GM12873 (cell line): ENCODE data around the gene CAPRIN1.

Experiments used
- CTCF ChIP-seq: IDR thresholded peaks from 2 replicates; pipeline ENCODE4 v1.5.1; 2012; ENCODE audit warnings: low read depth, mild to moderate bottlenecking, moderate library complexity, low read length, control low read depth; ENCODE audit not compliant: insufficient read depth; ENCODE audit errors: missing control alignments

Gene CAPRIN1

DNA sequence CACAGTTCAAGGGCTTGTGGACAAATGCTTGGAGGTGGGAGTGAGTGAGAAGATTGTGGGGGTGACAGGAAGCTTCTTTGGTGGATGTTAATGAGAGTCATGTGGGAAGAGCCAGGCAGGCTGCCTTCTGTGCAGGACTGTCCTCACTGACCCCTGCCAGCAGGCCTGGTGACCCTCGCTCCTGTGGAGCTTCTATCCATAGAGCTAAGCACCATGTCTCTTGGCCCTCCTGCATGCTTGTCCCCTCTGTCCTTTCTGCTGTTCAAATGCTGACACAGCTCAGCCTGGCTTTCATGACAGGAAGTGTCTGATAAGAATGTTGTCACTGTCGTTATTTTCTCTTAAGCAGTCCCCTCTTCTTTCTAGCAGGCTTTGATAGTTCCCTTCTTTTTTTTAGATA, 91.5 kb downstream of the CAPRIN1 start:
- no peak for TF ChIP-seq CTCF

- no peak for TF ChIP-seq CTCF
Measured at GRCh38 chr11:34145073-34145472, 93.5 kb downstream of the CAPRIN1 start.

DNA sequence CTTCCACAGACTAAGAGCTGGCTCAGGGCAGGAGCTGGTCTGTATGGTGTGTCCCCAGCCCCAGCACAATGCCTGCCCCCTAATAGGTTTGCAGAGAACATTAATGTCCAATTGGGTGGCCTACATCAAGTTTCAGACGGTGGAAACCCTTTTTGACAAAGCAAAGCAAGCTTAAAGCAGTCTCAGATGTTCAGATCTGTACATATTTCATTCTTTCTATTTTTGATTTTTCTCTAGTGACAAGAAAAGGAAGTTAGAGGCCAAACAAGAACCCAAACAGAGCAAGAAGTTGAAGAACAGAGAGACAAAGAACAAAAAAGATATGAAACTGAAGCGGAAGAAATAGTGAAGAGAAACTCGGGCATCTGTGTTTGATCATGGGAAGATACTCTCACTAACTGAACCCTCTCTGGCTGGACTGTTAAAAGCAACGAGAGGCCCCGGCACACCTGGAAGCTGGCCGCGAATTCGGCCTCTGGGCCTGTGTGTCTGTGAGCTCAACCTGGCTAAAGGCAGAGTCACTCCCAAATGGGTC, 94.4 kb downstream of the CAPRIN1 start:
- no peak for TF ChIP-seq CTCF

DNA sequence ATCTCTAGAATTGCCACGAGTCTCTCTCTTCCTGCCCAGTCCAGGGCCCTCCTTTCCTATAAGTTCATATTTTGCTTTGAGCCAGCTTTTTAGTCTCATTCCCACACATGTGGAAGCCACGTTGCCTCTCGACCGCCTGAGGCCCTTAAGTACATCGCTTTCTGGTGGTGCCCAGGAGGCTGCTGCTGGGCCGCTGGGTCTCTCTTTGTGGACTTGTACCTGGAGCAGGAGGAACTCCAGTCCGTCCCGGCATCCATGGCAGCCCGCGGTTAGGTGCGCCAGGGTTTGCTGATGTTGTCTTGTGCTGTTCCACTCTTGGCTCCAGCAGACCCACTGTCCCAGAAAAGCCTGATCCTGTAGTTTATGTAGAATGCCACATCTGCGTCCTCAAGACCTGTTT, 94.9 kb downstream of the CAPRIN1 start:
- TF ChIP-seq CTCF = no peak

DNA sequence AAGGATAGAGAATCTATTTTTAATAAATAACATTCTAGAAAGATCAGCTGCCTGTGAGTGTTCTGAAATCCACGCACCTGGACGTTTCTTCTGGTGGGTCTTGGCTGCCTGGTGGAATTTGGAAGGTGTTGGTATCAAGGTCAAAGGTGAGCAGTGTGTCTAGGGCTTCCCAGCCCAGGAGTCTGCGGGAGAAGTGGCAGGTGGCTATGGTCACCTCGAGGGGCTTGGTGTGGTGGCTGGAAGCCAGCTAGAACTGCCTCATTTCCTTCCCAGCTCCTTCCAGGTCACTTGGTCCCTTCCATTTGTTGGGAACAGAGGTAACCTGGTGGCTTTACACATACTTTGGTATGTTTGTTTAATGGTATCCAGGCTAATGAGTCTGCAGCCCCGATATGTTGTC, 95.3 kb downstream of the CAPRIN1 start:
- TF ChIP-seq CTCF = no peak

GRCh38 chr11:34147581-34147980, 96.0 kb downstream of the CAPRIN1 start:
- no peak for TF ChIP-seq CTCF

- no peak for TF ChIP-seq CTCF
Measured at GRCh38 chr11:34148504-34149165, 97.1 kb downstream of the CAPRIN1 start.
